Activated CD8-positive, alpha-beta T cell treated with anti-CD3 and anti-CD28 coated beads for 36 hours (primary cell): ENCODE results near the gene MITF. TPM values are rescaled to one million over a fixed set of nuclear protein-coding genes. Genes with fewer than 3 reads are reported as not detected.

ENCODE experiments used
- ATAC-seq: fragments of 200-7000 bp; cut with Tn5 transposase; one replicate; pipeline ENCODE4 v1.10.0; 2021; ENCODE audit warnings: mild to moderate bottlenecking, moderate library complexity
- CTCF ChIA-PET: fragments of 350-600 bp; sonication (Branson Sonifier 250); formaldehyde crosslinking; loops from one replicate; lab custom pipeline; 2021; ENCODE audit warnings: antibody characterized with exemption; lab: Charles Lee
- POLR2A ChIA-PET: fragments of 350-600 bp; sonication (Branson Sonifier 250); formaldehyde crosslinking; loops from one replicate; lab custom pipeline; 2021; ENCODE audit warnings: antibody characterized with exemption; lab: Charles Lee
- DNase-seq: peaks from one replicate; pipeline ENCODE4 v3.0.0-alpha.2; 2020
- H3K27ac Mint-ChIP-seq: one replicate; pipeline ENCODE4 v1.8.0; 2021; ENCODE audit warnings: mild to moderate bottlenecking, mixed read lengths
- H3K27me3 Mint-ChIP-seq: one replicate; pipeline ENCODE4 v1.8.0; 2021; ENCODE audit warnings: mixed read lengths
- H3K36me3 Mint-ChIP-seq: one replicate; pipeline ENCODE4 v1.8.0; 2021; ENCODE audit warnings: low read depth, mixed read lengths
- H3K4me1 Mint-ChIP-seq: one replicate; pipeline ENCODE4 v1.8.0; 2021; ENCODE audit warnings: low read depth, mixed read lengths
- H3K4me3 Mint-ChIP-seq: one replicate; pipeline ENCODE4 v1.8.0; 2021; ENCODE audit warnings: mild to moderate bottlenecking, moderate library complexity, mixed read lengths
- H3K9me3 Mint-ChIP-seq: one replicate; pipeline ENCODE4 v1.8.0; 2021; ENCODE audit warnings: mixed read lengths
- CTCF ChIP-seq: fragments of 200-600 bp; IDR thresholded peaks from one replicate; pipeline ENCODE4 v1.8.0; 2022; ENCODE audit warnings: antibody characterized with exemption, mild to moderate bottlenecking
- intact Hi-C: fragments of 100-400 bp; cut with micrococcal nuclease; formaldehyde crosslinking; loops from one replicate; pipeline ENCODE4 v1.10.0; 2022
- total RNA-seq, 2 experiments: library from RNA; stranded (reverse); gene quantifications; one replicate each; pipeline ENCODE4 v1.2.3, GENCODE V29; 2021

MITF gene
- total RNA-seq, 2 experiments from 2014 or later: not detected

DNA sequence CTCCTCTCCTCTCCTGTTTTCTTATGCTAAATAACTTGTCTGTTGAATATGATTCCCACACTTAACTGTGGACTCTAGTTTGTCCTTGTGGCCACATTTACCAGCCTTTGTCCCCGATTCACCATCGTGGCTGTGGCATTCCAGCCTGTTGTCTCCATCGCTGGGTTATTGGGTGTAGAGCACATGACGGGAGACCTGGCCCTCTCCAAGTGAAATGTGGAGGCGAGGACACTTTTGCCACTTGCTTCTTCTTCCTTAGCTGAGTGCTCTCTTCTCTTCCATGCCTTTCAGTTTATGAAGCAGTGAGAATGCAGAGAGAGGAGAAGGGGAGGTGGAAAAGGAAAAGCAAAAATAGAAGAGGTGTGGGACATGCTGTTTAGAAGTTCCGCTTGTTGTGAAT lies 198.8 kb downstream of the MITF start:
- Mint-ChIP-seq H3K36me3 (no peaks in the 10 kb centered on the region), H3K4me1 (no peaks in the 10 kb centered on the region), H3K4me3 (no peak overlapping the region), H3K27me3 (no peaks in the 10 kb centered on the region), H3K27ac (no peak overlapping the region), H3K9me3 (no peaks in the 10 kb centered on the region)
- no peak for TF ChIP-seq CTCF
- intact Hi-C loops: no loop called here
- CTCF ChIA-PET: no interaction called here
- DNase-seq: no peak
- POLR2A ChIA-PET: no interaction called here
- ATAC-seq: no peak

DNA sequence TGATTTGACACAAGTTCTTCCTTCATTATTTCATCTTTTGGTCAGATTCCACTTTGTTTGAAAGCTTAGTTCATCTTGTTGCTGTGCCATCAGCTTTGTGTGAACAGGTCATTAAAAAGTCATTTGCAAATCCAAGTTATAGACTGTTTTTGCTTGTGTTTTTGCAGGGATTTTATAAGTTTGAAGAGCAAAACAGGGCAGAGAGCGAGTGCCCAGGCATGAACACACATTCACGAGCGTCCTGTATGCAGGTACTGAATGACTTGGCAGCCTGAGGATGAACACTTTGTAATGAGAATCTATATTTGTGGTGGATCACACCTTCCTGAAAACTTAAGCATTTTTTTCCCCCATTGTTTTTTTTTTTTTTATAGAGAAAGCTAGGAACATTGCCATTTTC lies 199.7 kb downstream of the MITF start:
- H3K9me3 Mint-ChIP-seq: no peaks in the 10 kb centered on the region
- TF ChIP-seq CTCF: no peak
- H3K36me3 Mint-ChIP-seq: no peaks in the 10 kb centered on the region
- intact Hi-C loops: no loop called here
- no peaks in the 10 kb centered on the region for H3K4me1 Mint-ChIP-seq
- ATAC-seq (no peak), DNase-seq (no peak)
- ChIA-PET CTCF (no interaction called here), POLR2A (no interaction called here)
- H3K27me3 Mint-ChIP-seq: no peaks in the 10 kb centered on the region
- H3K4me3 Mint-ChIP-seq: no peak overlapping the region
- no peak overlapping the region for H3K27ac Mint-ChIP-seq

GRCh38 chr3:69941037-69941436 lies 201.8 kb downstream of the MITF start:
- Mint-ChIP-seq H3K9me3 (no peaks in the 10 kb centered on the region), H3K4me1 (no peaks in the 10 kb centered on the region), H3K27ac (no peak overlapping the region), H3K4me3 (no peak overlapping the region), H3K27me3 (no peaks in the 10 kb centered on the region), H3K36me3 (no peaks in the 10 kb centered on the region)
- ChIA-PET POLR2A (no interaction called here), CTCF (no interaction called here)
- TF ChIP-seq CTCF: no peak
- intact Hi-C loops: no loop called here
- no peak for DNase-seq
- no peak for ATAC-seq

DNA sequence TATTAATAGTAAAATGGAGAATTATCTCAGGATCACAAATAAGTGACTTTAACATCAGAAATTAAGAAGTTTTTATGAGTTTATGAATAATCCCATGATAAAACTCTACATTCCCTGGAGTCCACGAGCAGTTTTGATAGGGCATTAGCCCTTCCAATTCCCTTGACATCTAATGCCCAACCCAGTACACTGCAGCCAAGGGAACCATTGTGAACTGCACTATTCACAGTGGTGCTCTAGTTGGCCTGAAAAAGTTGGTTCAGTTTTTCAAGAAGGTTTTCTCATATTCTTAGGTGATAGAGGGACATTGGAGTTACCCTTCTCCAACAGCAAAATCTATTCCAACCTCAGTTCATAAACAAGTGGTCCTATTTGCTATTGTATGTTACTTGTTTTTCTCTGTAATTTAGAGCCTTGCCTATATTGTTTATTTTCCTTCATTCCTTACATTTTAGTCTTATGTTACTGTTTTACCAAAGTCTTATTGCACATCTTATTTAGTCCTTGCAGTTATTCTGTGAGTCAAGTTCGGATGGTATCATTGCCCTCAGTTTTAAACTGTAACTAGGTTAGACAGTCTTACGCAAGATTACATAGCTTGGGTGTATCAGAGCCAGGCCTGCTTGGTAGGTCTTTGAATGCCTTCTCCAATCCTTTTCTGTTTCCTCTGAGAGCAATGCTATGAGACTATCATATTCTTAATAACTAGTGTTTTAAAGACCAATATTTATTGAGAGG lies 202.3 kb downstream of the MITF start:
- DNase-seq (no peak), ATAC-seq (no peak)
- no peaks in the 10 kb centered on the region for H3K36me3 Mint-ChIP-seq
- no peak for TF ChIP-seq CTCF
- H3K27me3 Mint-ChIP-seq: no peaks in the 10 kb centered on the region
- ChIA-PET CTCF (no interaction called here), POLR2A (no interaction called here)
- no peak overlapping the region for H3K4me3 Mint-ChIP-seq
- intact Hi-C loops: no loop called here
- H3K9me3 Mint-ChIP-seq: no peaks in the 10 kb centered on the region
- no peaks in the 10 kb centered on the region for H3K4me1 Mint-ChIP-seq
- no peak overlapping the region for H3K27ac Mint-ChIP-seq

DNA sequence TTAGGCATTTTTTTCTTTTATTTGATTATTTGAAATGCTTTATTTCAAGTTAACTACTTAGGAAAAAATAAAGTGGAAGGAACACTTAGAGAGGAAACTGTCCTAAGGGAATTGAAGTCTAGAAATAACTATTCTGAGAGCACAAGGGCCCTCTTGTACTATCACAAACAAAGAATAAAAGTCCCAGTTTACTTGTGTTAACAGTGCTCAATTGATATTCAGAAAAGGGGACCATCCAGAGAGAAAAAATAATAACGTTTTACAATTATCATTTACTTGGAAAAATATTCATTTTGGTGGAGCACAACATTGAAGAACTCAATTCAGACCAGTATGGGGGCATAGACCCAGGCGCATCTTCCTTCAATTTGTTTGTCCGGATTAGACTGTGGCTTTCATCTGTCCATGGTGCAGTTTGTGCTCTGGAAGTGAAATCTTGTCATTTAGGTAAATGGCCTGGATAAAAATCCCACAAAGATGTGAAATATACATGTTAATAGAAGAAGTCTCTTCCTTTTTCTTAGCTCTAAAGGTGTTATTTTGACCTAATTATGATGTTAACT lies 205.7 kb downstream of the MITF start:
- ChIA-PET CTCF (no interaction called here), POLR2A (no interaction called here)
- no peaks in the 10 kb centered on the region for H3K9me3 Mint-ChIP-seq
- TF ChIP-seq CTCF: no peak
- no peak for DNase-seq
- H3K4me3 Mint-ChIP-seq: no peak overlapping the region
- no peak for ATAC-seq
- no peak overlapping the region for H3K27ac Mint-ChIP-seq
- no peaks in the 10 kb centered on the region for H3K4me1 Mint-ChIP-seq
- H3K36me3 Mint-ChIP-seq: no peaks in the 10 kb centered on the region
- no peaks in the 10 kb centered on the region for H3K27me3 Mint-ChIP-seq
- intact Hi-C loops: no loop called here
